Esophagus (tissue), 2 donors: ENCODE measurements around the gene PUM2. TPM values are rescaled to one million over a fixed set of nuclear protein-coding genes. Genes with fewer than 3 reads are reported as not detected.
A peak's percentile ranks its signal among the peaks of the same experiment; 100 is the strongest.

Experiments used
- H3K27ac ChIP-seq, 2 donors: one replicate each; pipeline ENCODE4 v1.5.1; 2013; ENCODE audit warnings: low read depth in 2 of 2, mild to moderate bottlenecking in 2 of 2, inconsistent platforms in 1 of 2, low read length in 1 of 2, moderate library complexity in 1 of 2
- H3K27me3 ChIP-seq, 2 donors: one replicate each; pipeline ENCODE4 v1.6.1; 2013; ENCODE audit warnings: low read length in 2 of 2, control low read depth in 1 of 2, mild to moderate bottlenecking in 1 of 2; ENCODE audit not compliant: insufficient read depth in 2 of 2, control insufficient read depth in 1 of 2
- H3K36me3 ChIP-seq, 2 donors: one replicate each; pipeline ENCODE4 v1.6.1; 2013; ENCODE audit warnings: low read length in 1 of 2; ENCODE audit not compliant: control insufficient read depth in 2 of 2, insufficient read depth in 2 of 2
- H3K4me1 ChIP-seq, 2 donors: one replicate each; pipeline ENCODE4 v1.6.1; 2013; ENCODE audit warnings: low read length in 1 of 2; ENCODE audit not compliant: control insufficient read depth in 2 of 2, insufficient read depth in 2 of 2
- H3K4me3 ChIP-seq, 2 donors: one replicate each; pipeline ENCODE4 v1.5.1; 2013; ENCODE audit warnings: low read length in 2 of 2, mild to moderate bottlenecking in 2 of 2, low read depth in 1 of 2, moderate library complexity in 1 of 2
- H3K9me3 ChIP-seq, 2 donors: one replicate each; pipeline ENCODE4 v1.6.1; 2013; ENCODE audit warnings: mild to moderate bottlenecking in 2 of 2, low read depth in 1 of 2, low read length in 1 of 2, moderate library complexity in 1 of 2; ENCODE audit not compliant: control insufficient read depth in 2 of 2, insufficient read depth in 1 of 2
- WGBS, 2 donors: extraction: QIAGEN DNeasy Blood & Tissue Kit; methylation state at CpG; one replicate each; pipeline ENCODE4 v1.1.7; 2013; 5-methylcytosine and 5-hydroxymethylcytosine counted together
- polyA plus RNA-seq, 2 donors: library from polyadenylated mRNA; stranded (reverse); fragments of 200-250 nt; gene quantifications; one replicate each; pipeline ENCODE4 v1.2.3, GENCODE V29; 2013
- donor health status: healthy with polysubstance abuse.
- donor health status: Bipolar disorder and iron deficiency.

PUM2 gene
- polyA plus RNA-seq, 2 donors, result 19.6 to 23.3 TPM

DNA sequence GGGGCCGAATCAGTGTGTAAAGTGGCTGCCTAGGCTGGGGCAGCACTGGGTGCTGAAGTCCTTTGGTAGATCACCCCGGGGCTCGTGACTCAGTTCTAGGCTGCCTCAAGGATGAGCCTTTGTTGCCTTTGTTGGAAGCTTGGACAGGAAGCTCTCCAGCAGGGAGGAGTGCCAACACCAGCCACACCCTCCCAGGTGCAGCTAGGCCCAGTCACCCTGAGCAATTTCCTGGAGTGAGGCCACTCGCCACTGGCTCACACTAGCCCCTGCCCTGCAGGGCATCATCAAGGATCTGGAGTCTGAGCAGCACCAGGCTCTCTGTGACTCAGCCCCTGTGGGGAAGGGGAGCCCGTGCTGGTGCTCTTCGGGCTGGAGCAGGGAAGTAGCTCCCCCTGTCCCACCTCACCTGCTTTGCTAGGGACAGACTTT is 119.0 kb downstream of the PUM2 start:
- Histone ChIP-seq H3K36me3 (no peaks in the 10 kb centered on the region), H3K27ac (peak overlapping the region; percentile 98 to 99), H3K4me3 (no peak overlapping the region), H3K9me3 (no peaks in the 10 kb centered on the region), H3K27me3 (no peaks in the 10 kb centered on the region), H3K4me1 (peaks cover 0 to 8% of the 10 kb centered on the region in 2 donors)
- WGBS, 2 donors, result 43 to 56% methylated on average over 5 to 6 of the region's 6 CpGs

DNA sequence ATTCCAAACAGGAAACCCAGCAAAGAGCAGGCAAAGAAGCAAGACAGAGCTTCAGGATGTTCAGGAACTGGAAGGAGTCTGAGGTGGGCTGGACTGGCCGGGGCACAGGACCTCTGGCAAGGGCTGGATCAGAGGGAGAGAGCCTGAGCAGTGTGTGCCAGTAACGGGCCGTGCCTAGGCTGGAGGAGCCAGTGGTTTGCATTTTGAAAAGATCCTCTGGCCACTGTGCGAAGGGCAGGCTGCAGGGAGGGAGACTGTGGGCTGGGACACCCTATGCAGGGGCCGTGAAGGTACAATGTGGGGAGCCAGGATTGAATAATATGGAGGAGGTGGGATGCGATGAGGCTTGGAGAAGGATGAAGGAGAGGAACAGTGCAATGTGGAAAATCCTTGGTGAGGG is 119.5 kb downstream of the PUM2 start:
- Histone ChIP-seq H3K27ac (peak overlapping the region; percentile 89 to 99), H3K36me3 (no peaks in the 10 kb centered on the region), H3K4me3 (no peak overlapping the region), H3K27me3 (no peaks in the 10 kb centered on the region), H3K9me3 (no peaks in the 10 kb centered on the region), H3K4me1 (peaks cover 0 to 10% of the 10 kb centered on the region in 2 donors)
- 55 to 78% methylated on average over 6 of the region's 6 CpGs for WGBS, 2 donors

DNA sequence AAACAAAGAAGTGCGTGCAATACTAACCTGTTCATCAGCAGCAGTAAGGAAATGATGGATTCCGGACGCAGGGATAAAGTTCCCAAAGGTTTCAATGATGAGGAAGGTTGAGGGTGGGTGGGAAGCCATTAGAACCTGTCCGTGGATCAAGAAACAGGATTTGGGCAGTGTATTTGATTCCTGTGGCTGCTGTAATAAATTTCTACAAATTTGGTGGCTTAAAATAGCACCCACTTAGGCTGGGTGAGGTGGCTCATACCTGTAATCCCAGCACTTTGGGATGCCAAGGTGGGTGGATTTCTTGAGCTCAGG is 120.6 kb downstream of the PUM2 start:
- Histone ChIP-seq H3K27ac (no peak overlapping the region), H3K36me3 (no peaks in the 10 kb centered on the region), H3K27me3 (no peaks in the 10 kb centered on the region), H3K4me1 (peaks cover 0 to 8% of the 10 kb centered on the region in 2 donors), H3K9me3 (no peaks in the 10 kb centered on the region), H3K4me3 (no peak overlapping the region)
- WGBS, 2 donors, result 87 to 89% methylated on average over 4 of the region's 4 CpGs

DNA sequence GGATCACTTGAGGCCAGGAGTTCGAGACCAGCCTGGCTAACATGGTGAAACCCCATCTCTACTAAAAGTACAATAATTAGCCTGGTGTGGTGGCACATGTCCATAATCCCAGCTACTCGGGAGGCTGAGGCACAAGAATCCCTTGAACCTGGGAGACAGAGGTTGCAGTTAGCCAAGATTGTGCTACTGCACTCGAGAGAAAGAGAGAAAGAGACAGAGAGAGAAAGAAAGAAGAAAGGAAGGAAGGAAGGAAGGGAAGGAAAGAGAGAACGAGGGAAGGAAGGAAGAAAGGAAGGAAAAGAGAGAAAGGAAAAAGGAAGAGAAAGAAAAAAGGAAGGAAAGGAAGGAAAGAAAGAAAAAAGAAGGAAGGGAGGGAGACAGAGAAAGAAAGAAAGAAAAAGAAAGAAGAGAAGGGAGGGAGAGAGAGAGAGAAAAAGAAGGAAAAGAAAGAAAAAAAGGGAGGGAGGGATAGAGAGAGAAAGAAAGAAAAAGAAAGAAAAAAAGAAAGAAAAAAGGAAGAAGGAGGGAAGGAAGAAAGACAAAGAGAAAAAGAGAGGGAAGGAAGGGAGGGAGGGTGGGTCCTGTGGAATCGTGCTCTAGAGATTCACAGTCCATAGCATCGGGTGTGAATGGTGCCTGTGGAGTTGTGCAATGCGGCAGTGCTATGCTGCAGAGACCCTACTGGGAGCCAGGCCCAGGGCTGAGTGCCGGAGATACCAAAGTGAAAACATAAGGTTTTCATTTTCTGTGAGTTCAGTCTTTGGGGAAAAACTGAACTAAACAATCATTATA is 121.1 kb downstream of the PUM2 start:
- 78 to 82% methylated on average over 8 of the region's 8 CpGs for WGBS, 2 donors
- no peaks in the 10 kb centered on the region for H3K36me3 ChIP-seq
- no peak overlapping the region for H3K27ac ChIP-seq
- no peaks in the 10 kb centered on the region for H3K27me3 ChIP-seq
- H3K9me3 ChIP-seq, result no peaks in the 10 kb centered on the region
- peaks cover 0 to 8% of the 10 kb centered on the region in 2 donors for H3K4me1 ChIP-seq
- no peak overlapping the region for H3K4me3 ChIP-seq

DNA sequence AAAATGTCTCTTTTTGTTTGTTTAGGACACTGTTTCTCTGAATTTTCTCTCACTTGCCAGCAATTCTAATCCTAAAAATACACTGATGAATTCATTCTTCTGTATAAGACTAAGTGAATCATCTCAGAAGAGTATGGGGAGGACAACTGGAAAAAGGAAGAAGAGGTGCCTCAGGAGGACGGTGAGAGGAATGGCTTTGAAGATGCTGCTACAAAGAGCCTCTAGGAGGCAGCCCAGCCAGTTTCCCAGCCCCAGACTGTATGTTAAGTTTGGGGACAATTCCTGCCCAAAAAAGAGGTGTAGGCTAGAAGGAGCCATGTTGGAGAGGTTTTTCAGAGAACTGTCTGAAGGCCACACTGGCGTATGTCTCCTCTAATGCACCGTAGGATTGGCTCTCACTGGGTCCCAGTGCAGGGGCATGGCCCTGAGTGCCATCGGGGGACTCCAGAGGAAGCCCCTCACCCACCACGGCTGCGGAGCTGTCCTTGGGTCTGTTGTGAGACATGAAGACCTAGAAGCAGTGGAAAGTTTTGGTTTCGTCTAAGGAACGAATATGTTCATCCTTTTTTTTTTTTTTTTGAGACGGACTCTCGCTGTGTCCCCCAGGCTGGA is 122.6 kb downstream of the PUM2 start:
- whole genome bisulfite sequencing, 2 donors, result 91 to 94% methylated on average over 10 of the region's 10 CpGs
- H3K4me1 ChIP-seq, result peaks cover 0 to 10% of the 10 kb centered on the region in 2 donors

DNA sequence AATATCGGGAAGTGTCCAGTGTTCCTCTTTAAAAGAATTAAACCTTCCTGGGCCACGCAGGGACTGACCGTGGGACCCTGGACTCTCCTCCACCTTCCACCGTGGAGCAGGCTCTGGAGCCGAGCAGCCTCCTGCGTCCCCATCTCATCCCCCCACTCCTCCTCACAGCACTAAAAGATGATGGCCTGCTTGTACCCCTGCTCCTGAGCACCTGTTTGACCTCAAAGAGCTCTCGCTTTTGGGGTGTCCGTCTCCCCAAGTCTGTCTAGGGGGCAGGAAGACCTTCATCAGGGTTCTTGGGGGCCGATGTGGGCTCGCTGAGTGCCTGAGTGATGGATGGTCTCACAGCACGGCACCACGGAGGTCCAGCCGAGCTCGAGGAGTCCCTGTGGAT is 124.5 kb downstream of the PUM2 start:
- no peaks in the 10 kb centered on the region for H3K27me3 ChIP-seq
- H3K9me3 ChIP-seq, result no peaks in the 10 kb centered on the region
- peaks cover 0 to 7% of the 10 kb centered on the region in 2 donors for H3K4me1 ChIP-seq
- peak overlapping the region; percentile 89 to 98 for H3K27ac ChIP-seq
- WGBS, 2 donors, result 89 to 93% methylated on average over 14 of the region's 14 CpGs
- no peaks in the 10 kb centered on the region for H3K36me3 ChIP-seq
- H3K4me3 ChIP-seq, result peak overlapping the region in 1 of 2 donors; percentile 66

More for the DNA sequence above, 122.6 kb downstream of the PUM2 start:
- H3K27me3 ChIP-seq, result no peaks in the 10 kb centered on the region
- no peak overlapping the region for H3K27ac ChIP-seq
- no peak overlapping the region for H3K4me3 ChIP-seq
- no peaks in the 10 kb centered on the region for H3K9me3 ChIP-seq
- no peaks in the 10 kb centered on the region for H3K36me3 ChIP-seq

DNA sequence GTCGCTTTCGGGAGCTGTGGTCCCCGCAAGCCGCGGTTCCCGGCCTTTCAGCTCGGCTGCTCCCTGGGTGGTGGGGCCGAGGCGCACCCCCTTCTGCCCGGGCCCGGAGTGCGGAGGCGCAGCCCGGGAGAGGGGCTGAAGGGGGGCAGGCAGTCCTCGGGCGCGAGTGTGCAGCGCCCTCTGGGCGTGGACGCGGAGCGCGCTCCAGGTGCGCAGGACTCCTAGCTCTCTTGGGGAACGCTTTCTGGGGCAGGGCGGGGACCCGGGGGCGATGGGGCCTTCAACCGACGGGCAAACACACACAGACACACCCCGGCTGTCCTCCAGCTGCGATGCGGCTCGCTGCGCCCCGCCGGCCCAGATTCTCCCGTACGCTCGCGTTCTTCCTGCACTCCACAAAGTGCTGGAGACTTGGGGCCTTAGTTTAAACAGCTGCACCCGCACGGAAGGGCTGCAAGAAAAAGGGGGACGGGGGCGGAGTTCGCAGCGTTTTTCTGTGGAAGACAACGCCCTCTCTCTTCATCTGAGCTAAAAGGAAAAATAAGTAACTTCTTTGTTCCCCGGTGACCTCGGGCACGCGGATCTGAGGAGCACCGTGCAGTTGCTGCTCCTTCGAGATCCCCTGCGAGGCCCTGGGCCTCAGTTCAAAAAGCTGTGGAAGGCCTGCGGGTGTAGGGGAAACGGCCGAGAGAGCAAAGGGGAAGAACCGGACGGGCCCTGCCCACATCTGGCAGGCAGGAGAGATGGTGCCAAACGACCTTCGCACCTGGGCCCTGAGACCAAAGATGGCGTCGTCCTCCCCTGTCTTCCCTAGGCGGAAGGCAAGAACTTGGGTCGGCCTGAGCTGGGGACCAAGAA is 125.1 kb downstream of the PUM2 start:
- no peaks in the 10 kb centered on the region for H3K36me3 ChIP-seq
- peak overlapping the region; percentile 66 to 80 for H3K4me3 ChIP-seq
- WGBS, 2 donors, result 6 to 7% methylated on average over 60 to 66 of the region's 66 CpGs
- peak overlapping the region; percentile 89 to 98 for H3K27ac ChIP-seq
- H3K9me3 ChIP-seq, result no peaks in the 10 kb centered on the region
- peaks cover 0 to 5% of the 10 kb centered on the region in 2 donors for H3K4me1 ChIP-seq
- H3K27me3 ChIP-seq, result no peaks in the 10 kb centered on the region

DNA sequence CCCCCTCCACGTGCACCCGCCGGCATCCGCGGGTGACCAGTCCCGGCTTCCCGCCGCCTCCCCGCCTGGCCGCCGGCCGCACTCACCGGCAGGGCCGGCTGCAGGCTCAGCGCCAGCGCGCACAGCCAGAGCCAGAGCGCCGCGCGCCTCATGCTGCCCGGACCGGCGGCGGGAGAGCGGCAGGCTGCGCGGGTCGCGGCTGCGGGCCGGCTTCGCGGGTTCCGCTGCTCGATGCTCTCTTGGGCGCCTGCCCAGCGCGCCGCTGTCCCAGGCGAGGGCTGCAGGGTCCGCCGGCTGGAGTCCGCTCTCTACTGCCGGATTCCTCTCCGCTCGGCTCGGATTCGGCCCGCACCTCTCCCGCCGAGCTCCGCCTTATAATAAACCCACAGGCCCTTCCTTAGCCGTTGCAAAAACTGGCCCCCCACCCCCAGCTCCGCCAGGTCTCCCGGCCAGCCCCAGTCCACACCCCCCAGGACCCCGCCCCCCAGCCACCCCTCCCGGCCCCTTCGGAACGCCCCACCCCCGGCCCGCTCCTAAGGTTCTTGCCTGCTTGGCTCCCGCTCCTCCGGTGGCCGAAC is 125.8 kb downstream of the PUM2 start, which contains the start of gene SDC1:
TSS of gene SDC1 (minus strand) at position 415 of the 578 bp plus-strand sequence. CDS start at position 152, 263 bp downstream.
- 0 to 1% methylated on average over 29 to 65 of the region's 65 CpGs for WGBS, 2 donors
- Histone ChIP-seq H3K9me3 (no peaks in the 10 kb centered on the region), H3K4me3 (peak within 1 kb of the TSS; percentile 66 to 80), H3K36me3 (no peaks in the 10 kb centered on the region), H3K27ac (peak within 1 kb of the TSS; percentile 89 to 98), H3K4me1 (peaks cover 0 to 9% of the 10 kb centered on the region in 2 donors), H3K27me3 (no peaks in the 10 kb centered on the region)

DNA sequence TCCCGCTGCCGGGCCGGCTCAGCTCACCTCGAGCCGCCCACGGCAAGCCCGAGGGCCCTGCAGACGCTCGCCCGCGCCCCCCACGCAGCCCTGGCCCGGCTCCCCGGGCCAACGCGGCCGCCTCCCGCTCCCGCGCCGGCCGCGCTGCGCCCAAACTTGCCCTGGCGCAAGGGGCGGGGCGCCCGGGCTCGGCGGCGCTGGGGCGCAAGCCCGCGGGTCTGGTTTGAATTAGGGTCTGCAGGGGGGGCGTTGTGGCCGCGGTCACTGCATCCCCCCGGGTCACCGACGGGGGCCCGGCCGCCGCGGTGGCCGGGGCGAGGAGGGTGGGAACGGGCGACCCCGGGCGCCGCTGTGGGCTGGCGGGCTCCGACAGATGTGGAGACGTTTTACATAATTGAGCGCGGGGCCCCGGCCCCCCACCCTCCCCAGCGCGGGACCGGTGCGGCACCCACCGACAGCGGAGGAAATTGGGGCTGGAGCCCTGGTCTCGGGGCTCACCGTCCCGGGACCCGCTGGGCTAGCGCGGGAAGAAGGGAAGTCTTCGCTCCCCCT is 126.4 kb downstream of the PUM2 start:
- Histone ChIP-seq H3K27me3 (no peaks in the 10 kb centered on the region), H3K9me3 (no peaks in the 10 kb centered on the region), H3K4me3 (peak overlapping the region; percentile 66 to 80), H3K27ac (peak overlapping the region; percentile 89 to 98), H3K36me3 (peaks cover 0 to 2% of the 10 kb centered on the region in 2 donors), H3K4me1 (peaks cover 0 to 15% of the 10 kb centered on the region in 2 donors)
- 0 to 1% methylated on average over 41 to 70 of the region's 70 CpGs for WGBS, 2 donors
